ENCODE data around the gene VWA2. TPM values are rescaled to one million over a fixed set of nuclear protein-coding genes. Genes with fewer than 3 reads are reported as not detected.

VWA2 gene
- total RNA-seq, 4 donors from 2014 or later: 0.20 TPM; not detected in 3

GRCh38 chr10:114215033-114215432 is 24.0 kb upstream of the VWA2 start:
- Histone ChIP-seq H3K9me3 (no peaks in the 10 kb centered on the region), H3K27ac (no peak overlapping the region), H3K27me3 (no peaks in the 10 kb centered on the region), H3K4me3 (no peak overlapping the region), H3K36me3 (no peaks in the 10 kb centered on the region), H3K4me1 (no peaks in the 10 kb centered on the region)
- ATAC-seq (no peak), DNase-seq (no peak)
- in situ Hi-C loops (cut with MboI; ENCODE audit: low sequenced_read_pairs in 4 of 4) (no loop called here), intact Hi-C loops (cut with DNase I; ENCODE audit: low total_unique reads) (no loop called here)
- TF ChIP-seq CTCF (IDR thresholded peaks at IDR 0.05 in 4 of 5, conservative IDR thresholded peaks at IDR 0.05 in 1 of 5) (no peak), POLR2A (IDR thresholded peaks at IDR 0.05) (no peak)

DNA sequence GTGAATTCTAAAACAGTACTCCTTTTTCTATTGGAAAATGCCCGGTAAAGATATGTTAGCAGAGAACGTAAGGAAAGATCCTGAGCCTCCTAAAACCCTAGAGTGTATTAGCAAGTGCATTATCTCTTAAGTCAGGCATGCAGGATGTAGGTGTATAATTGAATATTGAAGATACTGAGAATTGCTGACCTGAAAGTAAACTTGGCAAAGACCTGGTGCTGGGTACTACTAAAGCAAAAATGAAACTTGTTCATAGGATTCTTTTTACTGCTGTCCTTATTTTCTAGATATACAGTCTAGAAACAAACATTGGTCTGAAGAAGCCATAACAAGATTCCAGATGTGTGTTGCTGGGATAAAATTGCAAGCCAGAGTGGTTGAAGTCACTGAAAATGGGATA is 18.8 kb upstream of the VWA2 start:
- Histone ChIP-seq H3K27ac (no peak overlapping the region), H3K4me3 (no peak overlapping the region), H3K27me3 (no peaks in the 10 kb centered on the region), H3K36me3 (no peaks in the 10 kb centered on the region), H3K9me3 (no peaks in the 10 kb centered on the region), H3K4me1 (peaks cover 0 to 8% of the 10 kb centered on the region in 2 donors)
- no peak for TF ChIP-seq POLR2A (IDR thresholded peaks at IDR 0.05)
- TF ChIP-seq CTCF (IDR thresholded peaks at IDR 0.05 in 4 of 5, conservative IDR thresholded peaks at IDR 0.05 in 1 of 5): no peak
- in situ Hi-C loops (cut with MboI; ENCODE audit: low sequenced_read_pairs in 4 of 4) (no loop called here), intact Hi-C loops (cut with DNase I; ENCODE audit: low total_unique reads) (no loop called here)
- DNase-seq (no peak), ATAC-seq (no peak)

GRCh38 chr10:114221235-114221634 is 17.8 kb upstream of the VWA2 start:
- Histone ChIP-seq H3K4me3 (no peak overlapping the region), H3K4me1 (peaks cover 0 to 8% of the 10 kb centered on the region in 2 donors), H3K36me3 (no peaks in the 10 kb centered on the region), H3K9me3 (no peaks in the 10 kb centered on the region), H3K27me3 (no peaks in the 10 kb centered on the region), H3K27ac (no peak overlapping the region)
- no peak for TF ChIP-seq POLR2A (IDR thresholded peaks at IDR 0.05)
- no peak for TF ChIP-seq CTCF (IDR thresholded peaks at IDR 0.05 in 4 of 5, conservative IDR thresholded peaks at IDR 0.05 in 1 of 5)
- intact Hi-C loops (cut with DNase I; ENCODE audit: low total_unique reads): no loop called here
- DNase-seq: no peak
- in situ Hi-C loops (cut with MboI; ENCODE audit: low sequenced_read_pairs in 4 of 4): no loop called here
- ATAC-seq: no peak

GRCh38 chr10:114223066-114223465 is 16.0 kb upstream of the VWA2 start:
- intact Hi-C loops (cut with DNase I; ENCODE audit: low total_unique reads) (no loop called here), in situ Hi-C loops (cut with MboI; ENCODE audit: low sequenced_read_pairs in 4 of 4) (no loop called here)

More at GRCh38 chr10:114223066-114223465, 16.0 kb upstream of the VWA2 start:
- peak; percentile 10 to 62 for DNase-seq
- Histone ChIP-seq H3K27ac (no peak overlapping the region), H3K9me3 (no peaks in the 10 kb centered on the region), H3K4me3 (no peak overlapping the region), H3K36me3 (no peaks in the 10 kb centered on the region), H3K27me3 (no peaks in the 10 kb centered on the region), H3K4me1 (peaks cover 0 to 8% of the 10 kb centered on the region in 2 donors)
- TF ChIP-seq POLR2A (IDR thresholded peaks at IDR 0.05): no peak
- no peak for TF ChIP-seq CTCF (IDR thresholded peaks at IDR 0.05 in 4 of 5, conservative IDR thresholded peaks at IDR 0.05 in 1 of 5)
- ATAC-seq: peak in 1 of 2 donors; percentile 66
